Bronchial epithelial cell (primary cell): ENCODE results near the gene LENG1. TPM values are rescaled to one million over a fixed set of nuclear protein-coding genes. Genes with fewer than 3 reads are reported as not detected.

ENCODE experiments used
- DNase-seq: peaks from one replicate; pipeline ENCODE4 v3.0.0-alpha.2; 2010; ENCODE audit warnings: low read depth
- FAIRE-seq: peaks from 2 replicates; lab custom pipeline; 2011; peaks lifted over from hg19 to GRCh38; lab: Jason Lieb, UNC
- H3K27me3 ChIP-seq: 2 replicates; pipeline ENCODE4 v1.5.1; 2011; ENCODE audit warnings: low read length; ENCODE audit not compliant: control insufficient read depth, insufficient read depth
- H3K36me3 ChIP-seq: 2 replicates; pipeline ENCODE4 v1.5.1; 2011; ENCODE audit warnings: low read length; ENCODE audit not compliant: control insufficient read depth, insufficient read depth
- H3K4me3 ChIP-seq: 2 replicates; pipeline ENCODE4 v1.5.1; 2011; ENCODE audit warnings: mild to moderate bottlenecking, low read depth, low read length, control low read depth
- CTCF ChIP-seq: IDR thresholded peaks from 2 replicates; pipeline ENCODE4 v1.5.1; 2011; ENCODE audit warnings: mild to moderate bottlenecking, moderate library complexity, low read length, control low read depth, inconsistent platforms; ENCODE audit not compliant: insufficient read depth, severe bottlenecking
- total RNA-seq: library from RNA; depleted of rRNA; stranded (reverse); fragments of >200 nt; gene quantifications from 2 replicates; pipeline ENCODE4 v1.2.1, GENCODE V29; 2014

The LENG1 gene
- total RNA-seq, 1 donor from 2014 or later = 9.7 TPM

GRCh38 chr19:54108496-54108895 is 51.0 kb downstream of the LENG1 start:
- no peak for DNase-seq
- Histone ChIP-seq H3K27me3 (no peaks in the 10 kb centered on the region), H3K36me3 (peaks cover 18% of the 10 kb centered on the region), H3K4me3 (no peak overlapping the region)
- TF ChIP-seq CTCF = no peak
- no peak for FAIRE-seq

- no peak for DNase-seq
- Histone ChIP-seq H3K27me3 (no peaks in the 10 kb centered on the region), H3K4me3 (no peak overlapping the region), H3K36me3 (peaks cover 18% of the 10 kb centered on the region)
- no peak for FAIRE-seq
- TF ChIP-seq CTCF = no peak
Measured at GRCh38 chr19:54107876-54108490, 51.5 kb downstream of the LENG1 start.

- no peak for DNase-seq
- no peak for FAIRE-seq
- no peak for TF ChIP-seq CTCF
- H3K27me3 ChIP-seq = no peaks in the 10 kb centered on the region
- H3K36me3 ChIP-seq = peaks cover 18% of the 10 kb centered on the region
- H3K4me3 ChIP-seq = no peak overlapping the region
Measured at GRCh38 chr19:54106716-54107115, 52.8 kb downstream of the LENG1 start.

- H3K4me3 ChIP-seq = no peak overlapping the region
- FAIRE-seq = no peak
- H3K36me3 ChIP-seq = peaks cover 17% of the 10 kb centered on the region
- TF ChIP-seq CTCF = no peak
- H3K27me3 ChIP-seq = no peaks in the 10 kb centered on the region
- no peak for DNase-seq
Measured at GRCh38 chr19:54105796-54106195, 53.7 kb downstream of the LENG1 start.

Other genes with a start within 250 kb of the LENG1 start
- not detected in 2 replicates for gene CACNG8, start 196.8 kb downstream of the LENG1 start, total RNA-seq
- 0.26 TPM in 1 of 2 replicates, not detected in the other for gene CACNG6, start 168.1 kb downstream of the LENG1 start, total RNA-seq
- gene VSTM1, start 95.8 kb downstream of the LENG1 start, total RNA-seq = not detected in 2 replicates
- not detected in 2 replicates for gene TARM1, start 78.4 kb downstream of the LENG1 start, total RNA-seq
- gene OSCAR, start 58.9 kb downstream of the LENG1 start, total RNA-seq = 0.64 and 0.79 TPM in 2 replicates
- gene NDUFA3, start 56.9 kb downstream of the LENG1 start, total RNA-seq = 6.1 and 16.0 TPM in 2 replicates
- gene TFPT, start 44.1 kb downstream of the LENG1 start, total RNA-seq = 6.1 and 11.3 TPM in 2 replicates
- gene PRPF31, start 44.0 kb downstream of the LENG1 start, total RNA-seq = 37.8 and 47.1 TPM in 2 replicates
- 6.1 and 11.4 TPM in 2 replicates for gene CNOT3, start 22.0 kb downstream of the LENG1 start, total RNA-seq
- gene TMC4, start 13.4 kb upstream of the LENG1 start, total RNA-seq = 23.2 and 25.0 TPM in 2 replicates
- 6.8 and 10.6 TPM in 2 replicates for gene MBOAT7, start 29.9 kb upstream of the LENG1 start, total RNA-seq
- 47.9 and 50.2 TPM in 2 replicates for gene TSEN34, start 31.6 kb upstream of the LENG1 start, total RNA-seq
- 2,761 and 3,132 TPM in 2 replicates for gene RPS9, start 41.1 kb upstream of the LENG1 start, total RNA-seq
- not detected in 2 replicates for gene LILRB3, start 63.3 kb upstream of the LENG1 start, total RNA-seq
- not detected in 2 replicates for gene LILRA6, start 83.1 kb upstream of the LENG1 start, total RNA-seq
- gene LILRB5, start 97.6 kb upstream of the LENG1 start, total RNA-seq = not detected in 2 replicates
- not detected in 2 replicates for gene LILRB2, start 121.4 kb upstream of the LENG1 start, total RNA-seq
- not detected in 2 replicates for gene LILRA5, start 153.4 kb upstream of the LENG1 start, total RNA-seq
- not detected in 2 replicates for gene LILRA4, start 179.4 kb upstream of the LENG1 start, total RNA-seq
- not detected in 2 replicates for gene LAIR1, start 205.2 kb upstream of the LENG1 start, total RNA-seq